HepG2 (cell line): ENCODE measurements around the gene MRPL14. TPM values are rescaled to one million over a fixed set of nuclear protein-coding genes. Genes with fewer than 3 reads are reported as not detected.

Source experiments
- CCDC6 ChIP-seq: sonication (generic); formaldehyde crosslinking; IDR thresholded peaks from 2 replicates; pipeline ENCODE4 v1.8.1; 2022; ENCODE audit warnings: mild to moderate bottlenecking, missing genetic modification reagents, moderate library complexity
- CTCF ChIP-seq: sonication (generic); formaldehyde crosslinking; IDR thresholded peaks from 2 replicates; pipeline ENCODE4 v1.5.0; 2020; ENCODE audit warnings: mild to moderate bottlenecking, missing genetic modification reagents, moderate library complexity
- FOXO4 ChIP-seq: sonication (generic); formaldehyde crosslinking; conservative IDR thresholded peaks from 2 replicates; pipeline ENCODE4 v1.8.1; 2023; ENCODE audit warnings: missing genetic modification reagents
- KAT2B ChIP-seq: fragments of 150-350 bp; IDR thresholded peaks from 2 replicates; pipeline ENCODE4 v1.6.1; 2014; ENCODE audit warnings: low read depth, low read length, borderline replicate concordance
- SNAPC2 ChIP-seq: sonication (generic); formaldehyde crosslinking; IDR thresholded peaks from 2 replicates; pipeline ENCODE4 v1.8.1; 2022; ENCODE audit warnings: mild to moderate bottlenecking, missing genetic modification reagents
- TCF12 ChIP-seq, 2 experiments: fragments of 450-650 bp in 1 of 2; sonication (generic) in 1 of 2; formaldehyde crosslinking in 1 of 2; IDR thresholded peaks; 2 replicates each; pipeline versions ENCODE4 v1.6.1 to v1.8.0; 2017 to 2022; ENCODE audit warnings: antibody characterized with exemption in 1 of 2, mild to moderate bottlenecking in 1 of 2, missing genetic modification reagents in 1 of 2, moderate library complexity in 1 of 2
- YY1 ChIP-seq: IDR thresholded peaks from 2 replicates; pipeline ENCODE4 v1.6.1; 2011; ENCODE audit warnings: low read length, low read depth, moderate library complexity, mild to moderate bottlenecking; ENCODE audit not compliant: insufficient read depth, insufficient replicate concordance
- ZMYM4 ChIP-seq: sonication (generic); formaldehyde crosslinking; IDR thresholded peaks from 2 replicates; pipeline ENCODE4 v1.8.1; 2023; ENCODE audit warnings: mild to moderate bottlenecking, missing genetic modification reagents
- ZNF3 ChIP-seq: IDR thresholded peaks from 2 replicates; pipeline ENCODE4 v1.7.0; 2017; ENCODE audit warnings: inconsistent platforms
- polyA plus RNA-seq, 8 experiments: library from polyadenylated mRNA; depleted of rRNA in 3 of 8; stranded (reverse) in 7 of 8; unstranded in 1 of 8; fragments of >200 nt; fragmentation: Illumina TruSeq in 4 of 8; extraction: Trizol in 4 of 8; gene quantifications; 2 replicates each; pipeline versions ENCODE4 v1.2.1 to v1.2.3, GENCODE V29; 2011 to 2016; ENCODE audit warnings: low read depth in 4 of 8, missing spikeins in 1 of 8, mixed read lengths in 1 of 8; ENCODE audit not compliant: insufficient read depth in 1 of 8
- total RNA-seq, 5 experiments: library from RNA; depleted of rRNA; stranded (reverse); fragments of >200 nt; fragmentation: Illumina TruSeq; extraction: Trizol; gene quantifications; 2 replicates each; pipeline ENCODE4 v1.2.3, GENCODE V29; 2016; ENCODE audit warnings: low read depth in 1 of 5

The MRPL14 gene
- total and polyA plus RNA-seq, 2 of the 13 experiments (the other 11 are each of a cell fraction or from before 2014, with no cell fraction given) = 157 to 178 TPM

- TF ChIP-seq CTCF (CRISPR knock-in tag) (no peak), YY1 (no peak), TCF12 (IDR thresholded peaks at IDR 0.05) (no peak), TCF12 (CRISPR knock-in tag; IDR thresholded peaks at IDR 0.05) (no peak), ZMYM4 (CRISPR knock-in tag) (no peak), KAT2B (no peak), ZNF3 (CRISPR knock-in tag) (no peak), FOXO4 (no peak), CCDC6 (CRISPR knock-in tag) (no peak), SNAPC2 (CRISPR knock-in tag) (no peak)
These were observed 46.4 kb downstream of the MRPL14 start (continued) for GRCh38 chr6:44080561-44081521.
